B cell (primary cell): ENCODE measurements around the gene GRB10. TPM values are rescaled to one million over a fixed set of nuclear protein-coding genes. Genes with fewer than 3 reads are reported as not detected.

Source experiments
- ATAC-seq: fragments of 200-7000 bp; cut with Tn5 transposase; one replicate; pipeline ENCODE4 v1.10.0; 2021; ENCODE audit warnings: low read depth, mild to moderate bottlenecking, moderate number of reproducible peaks, moderate library complexity
- CTCF ChIA-PET: fragments of 350-600 bp; sonication (Branson Sonifier 250); formaldehyde crosslinking; loops from one replicate; lab custom pipeline; 2021; ENCODE audit warnings: antibody characterized with exemption, inconsistent platforms; lab: Charles Lee
- POLR2A ChIA-PET: fragments of 350-600 bp; sonication (Branson Sonifier 250); formaldehyde crosslinking; loops from one replicate; lab custom pipeline; 2021; ENCODE audit warnings: antibody characterized with exemption; lab: Charles Lee
- DNase-seq: peaks from one replicate; pipeline ENCODE4 v3.0.0; 2013
- H2AFZ ChIP-seq: 2 replicates; pipeline ENCODE4 v1.6.1; 2012; ENCODE audit warnings: mild to moderate bottlenecking, low read depth, low read length; ENCODE audit not compliant: insufficient read depth, poor library complexity, severe bottlenecking
- H3K27ac ChIP-seq, 2 donors: 1 replicate in 1 of 2; 2 replicates in 1 of 2; pipeline ENCODE4 v1.5.1; 2012 to 2013; ENCODE audit warnings: low read length in 2 of 2, mild to moderate bottlenecking in 2 of 2, moderate library complexity in 1 of 2
- H3K27me3 ChIP-seq, 4 experiments: fragments of 200-600 bp in 1 of 4; sonication (generic) in 1 of 4; replicated peaks in 1 of 4; 1 replicate in 2 of 4; 2 replicates in 2 of 4; pipeline versions ENCODE4 v1.6.1 to v1.7.0; 2013 to 2016; ENCODE audit warnings: low read length in 3 of 4, mild to moderate bottlenecking in 2 of 4, mixed read lengths in 1 of 4, moderate library complexity in 1 of 4; ENCODE audit not compliant: insufficient read depth in 4 of 4, control insufficient read depth in 3 of 4; ENCODE audit errors: control extremely low read depth in 1 of 4
- H3K36me3 ChIP-seq, 2 experiments: replicated peaks in 1 of 2; 1 replicate in 1 of 2; 2 replicates in 1 of 2; pipeline versions ENCODE4 v1.6.1 to v1.7.1; 2013; ENCODE audit warnings: low read length in 1 of 2; ENCODE audit not compliant: insufficient read depth in 2 of 2, control insufficient read depth in 1 of 2; ENCODE audit errors: control extremely low read depth in 1 of 2, extremely low read depth in 1 of 2
- H3K4me1 ChIP-seq, 2 donors: fragments of 200-600 bp in 1 of 2; sonication (generic) in 1 of 2; 1 replicate in 1 of 2; 2 replicates in 1 of 2; pipeline versions ENCODE4 v1.5.1 to v1.6.1; 2013 to 2017; ENCODE audit warnings: low read length in 2 of 2; ENCODE audit not compliant: control insufficient read depth in 2 of 2, insufficient read depth in 2 of 2
- H3K4me2 ChIP-seq: replicated peaks from 2 replicates; pipeline ENCODE3; 2012; ENCODE audit warnings: mild to moderate bottlenecking, low read depth, low read length; ENCODE audit not compliant: poor library complexity, severe bottlenecking
- H3K4me3 ChIP-seq, 5 experiments: fragments of 200-600 bp in 1 of 5; sonication (generic) in 1 of 5; 1 replicate in 3 of 5; 2 replicates in 2 of 5; pipeline versions ENCODE4 v1.5.1 to v1.7.0; 2011 to 2016; ENCODE audit warnings: low read length in 4 of 5, mild to moderate bottlenecking in 4 of 5, low read depth in 2 of 5, control low read depth in 1 of 5, moderate library complexity in 1 of 5; ENCODE audit not compliant: insufficient read depth in 1 of 5; ENCODE audit errors: control extremely low read depth in 1 of 5, extremely low read depth in 1 of 5
- H3K79me2 ChIP-seq: fragments of 200-600 bp; sonication (generic); one replicate; pipeline ENCODE4 v1.6.0; 2016; ENCODE audit warnings: low read length; ENCODE audit not compliant: control insufficient read depth, insufficient read depth
- H3K9ac ChIP-seq: fragments of 200-600 bp; sonication (generic); 2 replicates; pipeline ENCODE4 v1.6.1; 2017; ENCODE audit warnings: mild to moderate bottlenecking, low read length, moderate library complexity
- H3K9me3 ChIP-seq, 3 donors: one replicate each; pipeline versions ENCODE4 v1.6.1 to v1.7.1; 2013; ENCODE audit warnings: low read length in 2 of 3; ENCODE audit not compliant: control insufficient read depth in 2 of 3, insufficient read depth in 1 of 3; ENCODE audit errors: control extremely low read depth in 1 of 3
- H4K20me1 ChIP-seq: 2 replicates; pipeline ENCODE4 v1.6.0; 2012; ENCODE audit warnings: mild to moderate bottlenecking, low read length; ENCODE audit not compliant: insufficient read depth, control insufficient read depth, poor library complexity, severe bottlenecking
- H3K27ac Mint-ChIP-seq: one replicate; pipeline ENCODE4 v1.8.0; 2021; ENCODE audit warnings: mixed read lengths
- H3K27me3 Mint-ChIP-seq: one replicate; pipeline ENCODE4 v1.8.0; 2021; ENCODE audit warnings: mixed read lengths
- H3K4me1 Mint-ChIP-seq: one replicate; pipeline ENCODE4 v1.8.0; 2021; ENCODE audit warnings: mixed read lengths
- H3K4me3 Mint-ChIP-seq: one replicate; pipeline ENCODE4 v1.8.0; 2021; ENCODE audit warnings: mixed read lengths
- H3K9me3 Mint-ChIP-seq: one replicate; pipeline ENCODE4 v1.8.0; 2022; ENCODE audit warnings: mixed read lengths; ENCODE audit not compliant: insufficient read depth
- CTCF ChIP-seq: fragments of 200-600 bp; IDR thresholded peaks from one replicate; pipeline ENCODE4 v1.8.0; 2022; ENCODE audit warnings: antibody characterized with exemption, mild to moderate bottlenecking
- EZH2 ChIP-seq: IDR thresholded peaks from 2 replicates; pipeline ENCODE4 v1.6.1; 2012; ENCODE audit warnings: borderline replicate concordance, low read depth, mild to moderate bottlenecking, moderate library complexity, low read length; ENCODE audit not compliant: insufficient read depth, poor library complexity, severe bottlenecking
- WGBS: methylation state at CpG from one replicate; pipeline ENCODE4 v1.1.5; 2013; ENCODE audit warnings: missing lambda C conversion rate; ENCODE audit not compliant: insufficient coverage; 5-methylcytosine and 5-hydroxymethylcytosine counted together
- intact Hi-C: fragments of 100-400 bp; cut with micrococcal nuclease; formaldehyde crosslinking; loops from one replicate; pipeline ENCODE4 v1.10.0; 2022
- polyA plus RNA-seq: library from polyadenylated mRNA; depleted of rRNA; stranded (reverse); fragments of >200 nt; gene quantifications from 2 replicates; pipeline ENCODE4 v1.2.3, GENCODE V29; 2012
- total RNA-seq, 2 donors: library from RNA; stranded (reverse); fragments of 120-200 nt in 1 of 2; gene quantifications; 1 replicate in 1 of 2; 2 replicates in 1 of 2; pipeline versions ENCODE4 v1.2.3 to v1.2.4, GENCODE V29; 2013 to 2022

GRB10 gene
- total and polyA plus RNA-seq, 2 donors (not counting 1 experiment from before 2014, with no cell fraction given) = 0.04 TPM; not detected in 1

DNA sequence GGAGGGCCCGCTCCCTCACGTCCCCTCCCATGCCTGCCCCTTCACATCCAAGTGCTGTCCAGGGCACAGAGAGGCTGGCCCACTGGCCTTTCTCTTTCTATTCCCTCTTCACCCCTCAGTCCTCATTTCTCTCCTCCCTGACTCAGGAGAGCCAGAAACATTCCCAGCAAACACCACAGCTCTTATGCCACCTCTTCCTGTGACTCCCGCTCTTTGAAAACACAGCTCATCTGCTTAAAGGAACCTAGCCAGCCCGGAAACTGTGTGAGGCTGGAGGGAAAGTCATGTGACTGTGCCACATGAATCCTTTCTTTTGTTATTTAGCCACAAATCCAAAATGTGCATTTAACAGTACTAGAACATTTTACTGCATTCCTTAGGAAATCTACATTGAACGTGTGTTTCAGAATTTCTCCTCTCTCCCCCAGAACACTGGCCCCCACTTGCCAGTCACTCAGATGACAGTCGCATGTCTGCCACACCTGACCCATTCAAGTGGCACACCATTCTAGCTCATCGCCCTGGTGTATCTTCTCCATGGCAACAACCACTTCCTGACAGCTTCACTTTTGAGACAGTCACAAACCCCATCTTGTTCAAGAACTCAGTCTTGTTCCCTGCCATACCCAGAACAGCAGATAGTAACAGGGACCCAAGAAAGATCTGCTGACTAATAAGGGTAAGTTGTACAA, 42.8 kb downstream of the GRB10 start:
- peaks cover 0 to 3% (median 0%) of the 10 kb centered on the region in 3 donors for H3K9me3 ChIP-seq
- peaks cover 8% of the 10 kb centered on the region for H3K27me3 Mint-ChIP-seq
- no peaks in the 10 kb centered on the region for H3K27me3 ChIP-seq
- peak overlapping the region; percentile 20 for H3K4me3 Mint-ChIP-seq
- no peak overlapping the region for H3K27ac Mint-ChIP-seq
- no peaks in the 10 kb centered on the region for H3K79me2 ChIP-seq
- POLR2A ChIA-PET = no interaction called here
- H3K9ac ChIP-seq = no peak overlapping the region
- H3K4me1 Mint-ChIP-seq = peaks cover 7% of the 10 kb centered on the region
- ATAC-seq (peak; percentile 53), DNase-seq (peak; percentile 62)
- H2AFZ ChIP-seq = peak overlapping the region; percentile 57
- H3K4me1 ChIP-seq = peaks cover 6 to 9% of the 10 kb centered on the region in 2 donors
- H4K20me1 ChIP-seq = no peaks in the 10 kb centered on the region
- CTCF ChIA-PET = no interaction called here
- H3K4me3 ChIP-seq = no peak overlapping the region
- no peak overlapping the region for H3K27ac ChIP-seq
- H3K9me3 Mint-ChIP-seq = no peaks in the 10 kb centered on the region
- TF ChIP-seq CTCF (no peak), EZH2 (no peak)
- peak overlapping the region; percentile 45 for H3K4me2 ChIP-seq
- H3K36me3 ChIP-seq = no peaks in the 10 kb centered on the region
- 32% methylated on average over 6 of the region's 7 CpGs for WGBS
- intact Hi-C loops = no loop called here

DNA sequence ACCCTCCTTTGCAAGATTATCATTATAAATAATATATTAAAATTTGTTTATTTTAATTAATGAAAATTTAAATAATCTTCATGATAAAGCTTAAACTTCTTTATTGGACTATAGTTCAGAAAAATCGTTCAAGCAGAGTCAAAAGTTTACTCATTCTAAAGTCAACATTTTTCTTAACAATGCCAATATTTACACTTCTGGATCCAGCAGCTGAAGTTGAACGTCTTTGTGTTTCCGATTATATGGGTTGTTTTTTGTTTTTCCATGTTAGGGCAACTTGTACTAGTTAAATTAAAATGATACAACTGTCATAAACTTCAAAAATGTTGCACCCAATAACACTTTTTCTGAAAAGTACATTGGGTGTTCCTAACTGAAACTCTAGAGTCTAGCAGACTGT, 43.8 kb downstream of the GRB10 start:
- no peaks in the 10 kb centered on the region for H3K9me3 Mint-ChIP-seq

More for the DNA sequence above, 43.8 kb downstream of the GRB10 start:
- no peak for ATAC-seq
- no peak overlapping the region for H3K9ac ChIP-seq
- H3K27me3 ChIP-seq = no peaks in the 10 kb centered on the region
- H3K4me1 Mint-ChIP-seq = peaks cover 7% of the 10 kb centered on the region
- H3K79me2 ChIP-seq = no peaks in the 10 kb centered on the region
- ChIA-PET POLR2A (no interaction called here), CTCF (no interaction called here)
- H3K9me3 ChIP-seq = peaks cover 0 to 3% (median 0%) of the 10 kb centered on the region in 3 donors
- no peak overlapping the region for H3K27ac ChIP-seq
- H3K4me2 ChIP-seq = no peak overlapping the region
- intact Hi-C loops = no loop called here
- no peak overlapping the region for H3K27ac Mint-ChIP-seq
- H3K4me3 ChIP-seq = no peak overlapping the region
- H3K4me1 ChIP-seq = peaks cover 6 to 9% of the 10 kb centered on the region in 2 donors
- H2AFZ ChIP-seq = no peak overlapping the region
- H3K4me3 Mint-ChIP-seq = no peak overlapping the region
- peaks cover 5% of the 10 kb centered on the region for H3K27me3 Mint-ChIP-seq
- no peak for TF ChIP-seq EZH2
- TF ChIP-seq CTCF = no peak
- no peak for DNase-seq
- no peaks in the 10 kb centered on the region for H4K20me1 ChIP-seq
- H3K36me3 ChIP-seq = no peaks in the 10 kb centered on the region
- WGBS = no CpG with 5 or more reads among the region's 3 CpGs
